Keratinocyte (primary cell): ENCODE data around the gene TMEM87B. TPM values are rescaled to one million over a fixed set of nuclear protein-coding genes. Genes with fewer than 3 reads are reported as not detected.

Experiments used
- DNase-seq: peaks from one replicate; pipeline ENCODE4 v3.0.0-alpha.2; 2011; ENCODE audit warnings: low read depth, missing footprints, low spot score
- FAIRE-seq: peaks from 2 replicates; lab custom pipeline; 2011; peaks lifted over from hg19 to GRCh38; lab: Jason Lieb, UNC
- H2AFZ ChIP-seq: 2 replicates; pipeline ENCODE4 v1.6.0; 2012; ENCODE audit warnings: low read length, control low read depth, inconsistent platforms; ENCODE audit not compliant: control insufficient read depth
- H3K27ac ChIP-seq: 2 replicates; pipeline ENCODE4 v1.5.1; 2011; ENCODE audit warnings: low read length; ENCODE audit not compliant: control insufficient read depth, insufficient read depth
- H3K27me3 ChIP-seq: 3 replicates; pipeline ENCODE4 v1.6.0; 2011; ENCODE audit warnings: low read length; ENCODE audit not compliant: control insufficient read depth, insufficient read depth; ENCODE audit errors: extremely low read depth
- H3K36me3 ChIP-seq, 2 experiments: 2 replicates in 1 of 2; 3 replicates in 1 of 2; pipeline ENCODE4 v1.5.1; 2011; ENCODE audit warnings: low read length in 2 of 2, mild to moderate bottlenecking in 1 of 2; ENCODE audit not compliant: control insufficient read depth in 2 of 2, insufficient read depth in 2 of 2; ENCODE audit errors: extremely low read depth in 1 of 2
- H3K4me1 ChIP-seq: 3 replicates; pipeline ENCODE4 v1.5.1; 2011; ENCODE audit warnings: low read length; ENCODE audit not compliant: control insufficient read depth, insufficient read depth; ENCODE audit errors: extremely low read depth
- H3K4me2 ChIP-seq: 3 replicates; pipeline ENCODE4 v1.6.0; 2011; ENCODE audit warnings: low read depth, low read length; ENCODE audit not compliant: control insufficient read depth, insufficient read depth; ENCODE audit errors: extremely low read depth
- H3K4me3 ChIP-seq, 3 experiments: fragments of 200-600 bp in 1 of 3; sonication (generic) in 1 of 3; 2 replicates in 2 of 3; 3 replicates in 1 of 3; pipeline ENCODE4 v1.5.1; 2011 to 2016; ENCODE audit warnings: low read length in 3 of 3, mild to moderate bottlenecking in 3 of 3, control low read depth in 2 of 3, inconsistent platforms in 1 of 3, low read depth in 1 of 3, mixed read lengths in 1 of 3, mixed run types in 1 of 3, moderate library complexity in 1 of 3; ENCODE audit not compliant: control insufficient read depth in 2 of 3, insufficient read depth in 2 of 3; ENCODE audit errors: extremely low read depth in 1 of 3
- H3K79me2 ChIP-seq: 2 replicates; pipeline ENCODE4 v1.6.0; 2012; ENCODE audit warnings: low read length; ENCODE audit not compliant: control insufficient read depth, insufficient read depth
- H3K9ac ChIP-seq: 3 replicates; pipeline ENCODE4 v1.6.0; 2011; ENCODE audit warnings: low read length; ENCODE audit not compliant: control insufficient read depth, insufficient read depth; ENCODE audit errors: extremely low read depth
- H3K9me1 ChIP-seq: 3 replicates; pipeline ENCODE4 v1.6.0; 2011; ENCODE audit warnings: low read length; ENCODE audit not compliant: control insufficient read depth, insufficient read depth; ENCODE audit errors: extremely low read depth
- H3K9me3 ChIP-seq: 2 replicates; pipeline ENCODE4 v1.5.1; 2012; ENCODE audit warnings: low read depth, low read length; ENCODE audit not compliant: control insufficient read depth
- H4K20me1 ChIP-seq: 3 replicates; pipeline ENCODE4 v1.6.0; 2011; ENCODE audit warnings: low read length; ENCODE audit not compliant: control insufficient read depth, insufficient read depth; ENCODE audit errors: extremely low read depth
- CTCF ChIP-seq, 3 experiments: IDR thresholded peaks in 1 of 3; conservative IDR thresholded peaks in 1 of 3; optimal IDR thresholded peaks in 1 of 3; 2 replicates in 2 of 3; 3 replicates in 1 of 3; pipeline versions ENCODE3 to v1.5.1; 2011; ENCODE audit warnings: low read length in 3 of 3, mild to moderate bottlenecking in 3 of 3, moderate library complexity in 2 of 3, control low read depth in 1 of 3, inconsistent platforms in 1 of 3; ENCODE audit not compliant: insufficient read depth in 2 of 3; ENCODE audit errors: extremely low read depth in 1 of 3
- EZH2 ChIP-seq: IDR thresholded peaks from one replicate; pipeline ENCODE4 v1.6.1; 2012; ENCODE audit warnings: inconsistent platforms, mild to moderate bottlenecking, low read length, moderate library complexity
- dilution Hi-C: fragments of 300-500 bp; cut with MboI; formaldehyde crosslinking; loops from one replicate; pipeline ENCODE4 v1.7.0; 2020; ENCODE audit warnings: low sequenced_read_pairs; ENCODE audit not compliant: extremely low pct_ligation_motif_present
- polyA plus RNA-seq, 5 experiments: library from polyadenylated mRNA; depleted of rRNA in 3 of 5; stranded (reverse) in 3 of 5; stranded (forward) in 1 of 5; unstranded in 1 of 5; fragments of >200 nt; gene quantifications; 1 replicate in 1 of 5; 2 replicates in 3 of 5; 3 replicates in 1 of 5; pipeline versions ENCODE4 v1.2.1 to v1.2.3, GENCODE V29; 2011 to 2012; ENCODE audit warnings: missing spikeins in 2 of 5, low read depth in 1 of 5, low replicate concordance in 1 of 5

TMEM87B gene
- polyA plus RNA-seq, 1 donor (not counting 4 experiments of a cell fraction or from before 2014, with no cell fraction given) = 37.3 TPM

DNA sequence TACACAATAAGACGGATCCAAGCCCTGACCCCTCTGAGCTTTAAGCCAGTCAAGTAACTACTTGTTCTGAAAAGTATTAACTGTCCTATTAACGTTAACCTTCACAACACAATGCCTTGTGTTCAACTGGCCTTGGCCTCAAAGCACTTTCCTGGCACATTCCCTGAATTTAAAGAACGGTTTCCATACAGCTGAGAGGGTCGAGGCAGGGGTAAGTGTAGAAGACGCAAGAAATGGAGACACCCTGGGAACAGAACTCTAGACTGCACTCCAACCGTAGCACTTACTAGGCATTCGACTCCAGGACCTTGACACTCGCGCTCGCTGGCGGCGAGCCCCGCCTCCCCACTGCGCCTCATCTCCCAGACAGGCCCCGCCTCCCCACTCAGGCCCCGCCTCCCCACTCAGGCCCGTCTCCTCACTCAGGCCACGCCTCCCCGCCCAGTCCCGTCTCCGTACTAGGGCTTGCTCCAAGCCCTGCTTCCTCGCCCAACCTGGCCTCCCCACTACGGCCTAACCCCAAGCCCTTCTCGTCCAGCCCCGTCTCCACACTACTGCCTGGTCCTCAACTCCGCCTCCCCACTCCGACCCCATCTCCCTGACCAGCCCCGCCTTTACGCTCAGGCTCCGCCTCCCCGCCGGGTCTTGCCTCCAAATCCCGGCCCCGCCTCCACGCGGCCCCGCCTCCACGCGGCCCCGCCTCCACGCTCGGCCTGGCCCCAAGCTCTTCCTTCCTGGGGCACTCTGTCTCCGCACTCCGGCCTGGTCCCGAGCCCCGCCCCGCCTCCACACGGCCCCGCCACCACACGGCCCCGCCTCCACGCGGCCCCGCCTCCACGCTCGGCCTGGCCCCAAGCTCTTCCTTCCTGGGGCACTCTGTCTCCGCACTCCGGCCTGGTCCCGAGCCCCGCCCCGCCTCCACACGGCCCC, 887 bp upstream of the TMEM87B start:
- peak overlapping the region; percentile 100 for H2AFZ ChIP-seq
- no peaks in the 10 kb centered on the region for H3K27me3 ChIP-seq
- TF ChIP-seq EZH2 = no peak
- TF ChIP-seq CTCF (optimal IDR thresholded peaks at IDR 0.05 in 1 of 3, IDR thresholded peaks at IDR 0.05 in 1 of 3, conservative IDR thresholded peaks at IDR 0.05 in 1 of 3; ENCODE audit: extremely low read depth in 1 of 3, insufficient read depth in 2 of 3, low read length in 3 of 3) = no peak
- no peaks in the 10 kb centered on the region for H4K20me1 ChIP-seq
- no peaks in the 10 kb centered on the region for H3K9me3 ChIP-seq
- peaks cover 25% of the 10 kb centered on the region for H3K79me2 ChIP-seq
- H3K9me1 ChIP-seq = peaks cover 5% of the 10 kb centered on the region
- peaks cover 17% of the 10 kb centered on the region for H3K4me1 ChIP-seq
- FAIRE-seq (no peak), DNase-seq (no peak)
- dilution Hi-C loops = no loop called here
- peak overlapping the region; percentile 76 to 82 (median 76) for H3K4me3 ChIP-seq
- H3K9ac ChIP-seq = peak overlapping the region; percentile 76
- H3K4me2 ChIP-seq = peak overlapping the region; percentile 98
- peak overlapping the region; percentile 69 for H3K27ac ChIP-seq
- no peaks in the 10 kb centered on the region for H3K36me3 ChIP-seq

DNA sequence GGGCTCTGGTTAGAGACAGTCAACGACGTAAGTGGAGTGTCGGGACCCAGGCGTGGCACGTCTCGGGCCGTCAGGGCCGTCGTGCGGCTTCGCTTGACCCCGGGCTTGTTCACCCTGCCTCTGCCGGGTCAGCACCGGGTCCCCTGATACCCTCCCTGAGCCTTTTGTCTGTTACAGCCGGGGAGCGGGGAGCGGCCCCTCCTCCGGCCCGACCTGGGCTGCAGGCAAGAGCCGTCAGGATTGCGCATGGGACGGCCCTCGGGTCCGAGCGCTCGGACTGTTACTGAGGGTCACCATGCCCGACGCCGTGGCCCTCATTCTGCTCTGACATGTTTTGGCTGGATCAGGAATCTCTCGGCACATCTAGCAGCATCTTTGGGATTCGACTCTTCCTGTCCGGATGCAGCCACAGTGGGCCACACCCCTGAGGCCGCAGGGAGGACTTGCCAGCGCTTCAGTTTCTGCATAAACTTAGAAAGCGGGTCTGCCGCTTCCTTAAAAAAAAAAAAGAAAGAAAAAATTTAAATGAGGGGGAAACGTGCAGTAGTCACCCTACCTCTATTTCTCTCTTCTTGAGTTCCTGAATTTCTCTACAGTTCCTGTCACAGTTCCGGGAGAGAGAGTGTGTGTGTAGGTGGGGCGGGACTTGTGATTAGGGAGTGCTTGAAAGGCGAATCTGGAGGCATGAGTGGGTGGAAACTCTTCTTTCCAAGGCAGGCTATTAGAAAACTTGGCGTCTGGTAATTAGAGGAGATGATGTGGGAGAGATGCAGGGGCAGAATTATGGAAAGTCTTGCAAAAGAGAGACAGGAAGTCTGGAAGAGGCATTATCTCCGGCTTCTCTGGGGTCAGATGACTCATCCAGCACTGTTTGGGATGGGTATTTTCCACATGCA, 909 bp downstream of the TMEM87B start:
- Histone ChIP-seq H3K9ac (peak overlapping the region; percentile 89), H3K9me1 (peaks cover 5% of the 10 kb centered on the region), H3K4me2 (peak overlapping the region; percentile 87), H3K4me1 (peaks cover 17% of the 10 kb centered on the region), H3K27ac (peak overlapping the region; percentile 81), H3K36me3 (peaks cover 1 to 5% of the 10 kb centered on the region in 2 experiments), H3K9me3 (no peaks in the 10 kb centered on the region), H3K4me3 (peak overlapping the region; percentile 86 to 98 (median 94)), H3K79me2 (peaks cover 31% of the 10 kb centered on the region), H3K27me3 (no peaks in the 10 kb centered on the region), H4K20me1 (no peaks in the 10 kb centered on the region), H2AFZ (peak overlapping the region; percentile 39)
- dilution Hi-C loops = no loop called here
- FAIRE-seq (peak; percentile 74), DNase-seq (no peak)
- TF ChIP-seq CTCF (optimal IDR thresholded peaks at IDR 0.05 in 1 of 3, IDR thresholded peaks at IDR 0.05 in 1 of 3, conservative IDR thresholded peaks at IDR 0.05 in 1 of 3; ENCODE audit: extremely low read depth in 1 of 3, insufficient read depth in 2 of 3, low read length in 3 of 3) = no peak
- no peak for TF ChIP-seq EZH2
